NK-92 treated with Interleukin-12 subunit alpha and Interleukin-12 subunit beta, amount 100 ng/mL, for 24 hours (cell line): Measurements from ENCODE around the gene PLEKHJ1.
"Not testable (repeated sequence)": the region's sequence is repeated elsewhere in the genome, so short reads cannot be mapped to it uniquely, and the experiment has no call there.

Experiments
- DNase-seq: peaks from one replicate; lab custom pipeline; 2025; lab: John Stamatoyannopoulos, UW

PLEKHJ1 gene

DNA sequence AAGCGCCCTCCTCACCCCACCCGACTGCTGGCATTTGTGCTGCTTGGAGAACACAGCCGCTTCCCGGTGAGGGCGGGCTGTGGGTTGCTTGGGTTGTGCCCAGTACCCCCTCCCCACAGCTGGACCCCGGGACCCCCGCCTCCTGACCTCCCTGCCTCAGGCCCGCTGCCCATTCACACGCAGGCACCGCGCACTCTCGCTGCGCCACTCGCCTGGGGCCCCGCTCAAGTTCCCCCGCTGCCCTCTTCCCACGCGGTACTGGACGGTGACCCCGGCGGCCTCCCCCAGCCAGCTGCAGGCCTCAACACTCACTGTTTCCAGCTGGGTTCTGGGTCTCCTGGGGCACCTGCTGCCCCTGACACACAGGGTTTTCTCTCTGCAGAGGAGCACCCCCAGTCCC is 16.4 kb downstream of the PLEKHJ1 start:
- DNase-seq, result no peak

DNA sequence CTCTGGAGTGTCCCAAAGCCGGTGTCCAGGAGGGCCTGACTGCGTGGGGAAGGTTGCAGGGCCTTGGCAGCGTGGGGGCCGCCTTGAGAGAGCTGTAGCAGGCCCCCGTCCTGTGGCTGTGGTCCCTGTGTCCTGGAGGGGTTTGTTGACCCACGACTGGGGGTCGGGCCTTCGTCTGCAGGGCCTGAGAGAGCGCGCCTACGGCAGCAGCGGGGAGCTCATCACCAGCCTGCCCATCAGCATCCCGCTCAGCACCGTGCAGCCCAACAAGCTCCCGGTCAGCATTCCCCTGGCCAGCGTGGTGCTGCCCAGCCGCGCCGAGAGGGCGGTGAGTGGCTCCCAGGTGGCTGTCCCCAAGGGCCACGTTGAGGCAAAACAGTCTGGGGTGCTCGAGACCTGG is 18.5 kb downstream of the PLEKHJ1 start:
- no peak for DNase-seq

GRCh38 chr19:2216361-2217225 is 19.5 kb downstream of the PLEKHJ1 start:
- no peak for DNase-seq

DNA sequence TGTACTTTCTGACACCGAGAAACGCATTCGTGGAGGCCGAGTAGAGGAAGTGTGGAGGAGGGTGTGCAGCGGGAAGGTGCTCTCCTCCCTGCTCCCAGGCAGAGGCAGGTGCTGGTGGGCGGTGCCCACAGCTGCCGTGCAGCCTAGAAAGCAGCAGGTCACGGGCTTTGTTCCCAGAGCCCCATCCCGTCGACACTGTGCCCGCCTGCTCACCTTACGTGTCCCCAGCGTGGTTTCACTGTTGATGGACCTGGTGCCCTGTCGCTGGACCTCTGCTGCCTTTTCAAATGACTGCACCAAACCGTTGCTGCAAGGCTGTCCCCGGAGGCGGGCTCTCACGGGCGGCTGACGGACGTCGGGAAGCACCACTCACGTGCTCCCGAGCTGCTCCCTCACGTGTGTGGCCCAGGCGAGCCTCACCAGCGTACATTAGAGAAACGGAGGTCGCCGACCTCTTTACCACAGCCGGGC is 20.8 kb downstream of the PLEKHJ1 start:
- DNase-seq, result no peak

- no peak for DNase-seq
Observed at GRCh38 chr19:2214251-2214650, 21.9 kb downstream of the PLEKHJ1 start.

- DNase-seq, result no peak
Observed at GRCh38 chr19:2213799-2214198, 22.3 kb downstream of the PLEKHJ1 start.

- no peak for DNase-seq
Observed at GRCh38 chr19:2212861-2213711, 23.0 kb downstream of the PLEKHJ1 start.

GRCh38 chr19:2210987-2211740 is 25.0 kb downstream of the PLEKHJ1 start:
- no peak for DNase-seq

DNA sequence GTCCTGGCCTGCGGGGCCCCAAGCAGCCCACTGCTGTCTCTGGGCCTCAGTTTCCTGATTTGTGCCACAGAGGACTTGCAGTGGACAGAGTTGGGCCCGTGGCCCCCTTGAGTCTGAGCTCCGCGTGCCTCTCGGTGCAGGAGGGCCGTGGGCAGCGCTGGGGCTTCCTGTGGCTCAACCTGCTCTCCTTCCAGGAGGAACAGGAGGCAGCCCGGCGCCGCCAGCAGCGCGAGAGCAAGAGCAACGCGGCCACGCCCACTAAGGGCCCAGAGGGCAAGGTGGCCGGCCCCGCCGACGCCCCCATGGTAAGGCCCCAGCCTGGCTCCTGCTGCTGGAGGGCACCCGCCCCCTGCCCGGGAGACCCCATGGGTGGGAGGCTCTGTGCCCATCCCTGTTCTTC is 25.9 kb downstream of the PLEKHJ1 start:
- DNase-seq, result no peak

- no peak for DNase-seq
Observed at GRCh38 chr19:2209408-2209807, 26.7 kb downstream of the PLEKHJ1 start.

DNA sequence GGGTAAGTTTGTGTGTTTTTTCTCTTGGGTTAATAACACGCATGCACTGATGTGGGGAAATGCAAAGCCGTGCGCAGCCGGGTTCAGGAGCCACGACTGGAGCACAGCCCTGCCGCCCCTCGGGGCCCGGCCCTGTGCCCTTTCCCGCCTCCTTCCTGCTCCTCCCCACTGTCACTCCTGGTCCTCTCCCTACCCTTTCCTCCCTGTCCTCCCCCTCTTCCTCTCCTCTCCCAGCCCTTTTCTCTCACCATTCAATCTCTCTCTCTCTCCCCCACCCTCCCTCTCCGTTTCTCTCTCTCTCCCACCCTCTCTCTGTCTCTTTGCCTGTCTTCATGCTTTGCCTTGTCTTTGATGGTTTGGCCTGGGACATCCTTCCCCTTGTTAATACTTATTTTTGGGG is 27.2 kb downstream of the PLEKHJ1 start:
- no peak for DNase-seq

- DNase-seq, result no peak
Observed at GRCh38 chr19:2207991-2208860, 27.9 kb downstream of the PLEKHJ1 start.

GRCh38 chr19:2207008-2207407 is 29.1 kb downstream of the PLEKHJ1 start:
- DNase-seq, result no peak

DNA sequence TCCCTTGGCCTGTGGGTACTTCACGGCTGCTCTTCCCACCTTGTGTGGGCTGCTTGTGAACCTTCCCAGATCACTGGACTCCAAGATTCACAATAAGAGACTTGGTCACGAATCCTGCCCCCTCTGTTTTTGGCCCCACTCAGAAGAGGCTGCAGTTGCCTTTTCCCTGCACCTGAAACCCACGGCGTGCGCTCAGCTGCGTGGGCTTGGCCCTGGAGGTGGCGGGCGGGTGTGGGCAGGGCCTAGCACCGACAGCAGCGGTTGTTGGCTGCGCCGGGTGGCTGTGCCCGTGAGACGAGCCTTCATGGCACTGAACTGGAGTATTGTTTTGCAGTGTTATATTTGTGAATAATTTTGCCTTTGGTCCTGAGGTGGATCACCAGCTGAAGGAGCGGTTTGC is 33.8 kb downstream of the PLEKHJ1 start:
- DNase-seq, result no peak

- DNase-seq, result no peak
Observed at GRCh38 chr19:2201473-2202148, 34.5 kb downstream of the PLEKHJ1 start.

- not testable (repeated sequence) for DNase-seq
Observed at GRCh38 chr19:2200624-2201294, 35.4 kb downstream of the PLEKHJ1 start.

DNA sequence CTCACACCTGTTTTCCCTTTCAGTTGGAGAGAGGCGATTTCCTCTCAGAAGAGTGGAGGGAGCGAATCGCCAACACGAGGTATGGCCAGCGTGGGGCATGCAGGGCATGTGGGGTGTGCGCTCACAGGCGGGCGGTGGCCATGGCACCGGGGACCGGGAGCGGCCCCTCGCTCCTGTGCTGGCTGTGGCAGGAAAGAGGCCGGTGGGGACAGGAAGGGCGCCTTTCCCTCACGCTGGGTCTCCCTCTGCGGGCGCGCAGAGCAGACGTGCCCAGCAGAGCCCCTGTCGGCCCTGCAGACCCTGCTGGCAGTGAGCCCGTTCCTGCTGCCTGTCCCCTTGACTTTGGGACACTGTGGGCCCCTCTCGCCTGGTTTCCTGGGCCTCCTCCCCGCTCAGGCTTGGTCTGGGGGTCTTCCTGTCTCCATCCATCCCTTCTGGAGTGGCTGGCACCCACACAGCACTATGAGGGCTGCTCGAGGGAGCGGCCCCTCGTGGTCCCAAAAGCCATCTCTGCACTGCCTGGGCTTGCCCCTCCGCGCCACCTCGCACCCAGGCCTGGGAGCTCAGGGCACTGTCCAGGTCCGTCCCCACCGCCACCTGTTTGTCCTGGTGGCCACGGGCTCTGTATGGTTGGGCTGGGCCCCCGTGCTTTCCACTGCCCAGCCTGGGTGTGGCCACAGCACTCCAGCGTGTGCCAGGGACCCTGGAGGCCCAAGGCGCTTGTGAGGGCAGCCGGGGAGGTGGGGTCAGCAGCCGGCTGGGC is 36.1 kb downstream of the PLEKHJ1 start:
- no peak for DNase-seq

GRCh38 chr19:2199215-2199614 is 36.9 kb downstream of the PLEKHJ1 start:
- no peak for DNase-seq

GRCh38 chr19:2198317-2198716 is 37.8 kb downstream of the PLEKHJ1 start:
- DNase-seq, result no peak
